Testis (tissue), 2 donors: ENCODE measurements around the gene RASSF1.

Experiments
- CTCF ChIP-seq, 3 experiments: fragments of 450-650 bp in 2 of 3; fragments of 200-600 bp in 1 of 3; sonication (generic) in 1 of 3; IDR thresholded peaks; one replicate each; pipeline ENCODE4 v1.5.1; 2016 to 2019; ENCODE audit warnings: antibody characterized with exemption in 3 of 3, mild to moderate bottlenecking in 2 of 3, moderate library complexity in 1 of 3
- POLR2A ChIP-seq: fragments of 450-650 bp; IDR thresholded peaks from one replicate; pipeline ENCODE4 v1.6.1; 2017; ENCODE audit warnings: antibody characterized with exemption, mild to moderate bottlenecking, moderate library complexity

DNA sequence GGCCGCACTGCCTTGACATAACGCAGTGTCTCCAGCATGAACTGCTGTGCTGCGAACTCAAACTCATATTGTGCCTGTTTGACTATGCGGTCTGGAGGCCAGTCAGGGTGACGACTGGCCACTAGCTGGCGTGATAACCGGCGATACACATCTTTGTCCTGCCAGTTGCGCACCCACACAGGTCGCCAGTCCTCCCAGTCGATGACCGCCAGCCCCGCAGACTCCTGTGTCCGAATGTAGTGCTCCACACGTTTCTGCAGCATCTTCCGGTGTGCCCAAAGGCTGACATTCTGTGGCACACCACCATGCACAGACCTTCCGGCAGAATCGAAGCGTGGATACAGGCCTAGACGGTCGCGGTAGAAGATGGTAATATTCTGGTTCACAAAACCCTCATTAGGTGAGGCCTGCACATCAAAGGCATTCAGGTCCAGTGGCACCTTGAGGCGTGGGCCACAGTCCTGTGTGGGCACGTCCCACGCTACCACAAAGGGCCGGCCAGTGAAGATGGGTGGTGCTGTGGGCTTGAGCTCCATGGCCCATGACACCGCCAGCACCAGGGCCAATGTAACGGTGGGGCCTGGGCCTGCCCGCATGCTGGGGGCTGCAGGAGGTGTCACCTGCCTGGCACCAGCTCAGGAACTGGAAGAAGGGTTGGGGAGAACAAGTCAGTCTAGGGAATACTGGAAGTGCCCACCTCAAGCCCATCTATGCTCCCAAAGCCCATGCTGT is 20.6 kb downstream of the RASSF1 start:
- no peak for TF ChIP-seq CTCF (IDR thresholded peaks at IDR 0.05)
- no peak for TF ChIP-seq POLR2A
